Bronchial epithelial cell (primary cell): ENCODE results near the gene SLC12A4. TPM values are rescaled to one million over a fixed set of nuclear protein-coding genes. Genes with fewer than 3 reads are reported as not detected.

Experiments
- DNase-seq: peaks from one replicate; pipeline ENCODE4 v3.0.0-alpha.2; 2010; ENCODE audit warnings: low read depth
- FAIRE-seq: peaks from 2 replicates; lab custom pipeline; 2011; peaks lifted over from hg19 to GRCh38; lab: Jason Lieb, UNC
- H3K27me3 ChIP-seq: 2 replicates; pipeline ENCODE4 v1.5.1; 2011; ENCODE audit warnings: low read length; ENCODE audit not compliant: control insufficient read depth, insufficient read depth
- H3K36me3 ChIP-seq: 2 replicates; pipeline ENCODE4 v1.5.1; 2011; ENCODE audit warnings: low read length; ENCODE audit not compliant: control insufficient read depth, insufficient read depth
- H3K4me3 ChIP-seq: 2 replicates; pipeline ENCODE4 v1.5.1; 2011; ENCODE audit warnings: mild to moderate bottlenecking, low read depth, low read length, control low read depth
- total RNA-seq: library from RNA; depleted of rRNA; stranded (reverse); fragments of >200 nt; gene quantifications from 2 replicates; pipeline ENCODE4 v1.2.1, GENCODE V29; 2014
- TF ChIP-seq, protein P1 (sequence below): IDR thresholded peaks from 2 replicates; pipeline ENCODE4 v1.5.1; 2011; ENCODE audit warnings: mild to moderate bottlenecking, moderate library complexity, low read length, control low read depth, inconsistent platforms; ENCODE audit not compliant: insufficient read depth, severe bottlenecking

Gene SLC12A4
- total RNA-seq, 1 donor from 2014 or later: 20.5 TPM

DNA sequence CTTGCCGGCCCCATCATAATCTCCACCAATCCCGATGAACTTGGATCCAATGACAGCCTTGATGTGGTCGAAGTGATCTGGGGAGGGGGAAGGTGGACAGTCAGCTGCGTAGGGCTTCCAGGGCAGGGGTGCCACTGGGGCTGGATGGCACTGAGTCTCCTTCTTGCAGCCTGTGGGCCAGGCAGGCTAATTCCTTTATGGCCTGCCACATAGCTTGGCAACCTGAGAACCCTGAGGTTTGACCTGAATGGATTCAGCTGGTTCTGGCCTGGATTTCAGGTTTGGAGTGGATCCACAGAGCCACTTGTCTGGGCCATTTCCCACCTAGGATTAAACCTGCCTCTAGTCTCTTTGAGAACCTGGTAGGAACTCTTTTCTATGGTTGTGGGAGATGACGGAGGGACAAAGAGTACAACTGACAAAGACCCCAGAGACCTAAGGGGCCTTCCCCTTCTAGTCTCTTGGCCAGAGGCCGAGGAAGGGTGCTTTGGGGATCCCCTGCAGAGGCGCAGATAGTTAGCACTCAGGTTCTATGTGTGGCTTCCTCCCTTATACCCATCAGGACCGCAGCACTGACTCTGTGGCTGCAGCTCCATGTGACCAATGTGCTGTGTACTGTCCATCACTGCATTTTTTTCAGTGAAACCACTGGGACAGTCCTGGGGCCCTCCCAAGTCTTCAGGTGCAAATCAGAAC is 21.0 kb upstream of the SLC12A4 start:
- Histone ChIP-seq H3K27me3 (no peaks in the 10 kb centered on the region), H3K36me3 (no peaks in the 10 kb centered on the region), H3K4me3 (no peak overlapping the region)
- FAIRE-seq: no peak
- TF ChIP-seq, protein P1, sequence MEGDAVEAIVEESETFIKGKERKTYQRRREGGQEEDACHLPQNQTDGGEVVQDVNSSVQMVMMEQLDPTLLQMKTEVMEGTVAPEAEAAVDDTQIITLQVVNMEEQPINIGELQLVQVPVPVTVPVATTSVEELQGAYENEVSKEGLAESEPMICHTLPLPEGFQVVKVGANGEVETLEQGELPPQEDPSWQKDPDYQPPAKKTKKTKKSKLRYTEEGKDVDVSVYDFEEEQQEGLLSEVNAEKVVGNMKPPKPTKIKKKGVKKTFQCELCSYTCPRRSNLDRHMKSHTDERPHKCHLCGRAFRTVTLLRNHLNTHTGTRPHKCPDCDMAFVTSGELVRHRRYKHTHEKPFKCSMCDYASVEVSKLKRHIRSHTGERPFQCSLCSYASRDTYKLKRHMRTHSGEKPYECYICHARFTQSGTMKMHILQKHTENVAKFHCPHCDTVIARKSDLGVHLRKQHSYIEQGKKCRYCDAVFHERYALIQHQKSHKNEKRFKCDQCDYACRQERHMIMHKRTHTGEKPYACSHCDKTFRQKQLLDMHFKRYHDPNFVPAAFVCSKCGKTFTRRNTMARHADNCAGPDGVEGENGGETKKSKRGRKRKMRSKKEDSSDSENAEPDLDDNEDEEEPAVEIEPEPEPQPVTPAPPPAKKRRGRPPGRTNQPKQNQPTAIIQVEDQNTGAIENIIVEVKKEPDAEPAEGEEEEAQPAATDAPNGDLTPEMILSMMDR: no peak
- DNase-seq: no peak

- H3K36me3 ChIP-seq: no peaks in the 10 kb centered on the region
- H3K4me3 ChIP-seq: no peak overlapping the region
- H3K27me3 ChIP-seq: no peaks in the 10 kb centered on the region
- TF ChIP-seq, protein P1: no peak
- FAIRE-seq (no peak), DNase-seq (no peak)
Observed at GRCh38 chr16:67988675-67989074, 20.2 kb upstream of the SLC12A4 start.

GRCh38 chr16:67987460-67988160 is 19.2 kb upstream of the SLC12A4 start:
- FAIRE-seq: no peak

GRCh38 chr16:67986949-67987348 is 18.5 kb upstream of the SLC12A4 start:
- Histone ChIP-seq H3K36me3 (no peaks in the 10 kb centered on the region), H3K4me3 (no peak overlapping the region), H3K27me3 (no peaks in the 10 kb centered on the region)
- DNase-seq: no peak
- FAIRE-seq: no peak
- TF ChIP-seq, protein P1: no peak

More at GRCh38 chr16:67987460-67988160, 19.2 kb upstream of the SLC12A4 start:
- Histone ChIP-seq H3K36me3 (no peaks in the 10 kb centered on the region), H3K27me3 (no peaks in the 10 kb centered on the region), H3K4me3 (no peak overlapping the region)
- DNase-seq: peak; percentile 40
- TF ChIP-seq, protein P1: no peak

DNA sequence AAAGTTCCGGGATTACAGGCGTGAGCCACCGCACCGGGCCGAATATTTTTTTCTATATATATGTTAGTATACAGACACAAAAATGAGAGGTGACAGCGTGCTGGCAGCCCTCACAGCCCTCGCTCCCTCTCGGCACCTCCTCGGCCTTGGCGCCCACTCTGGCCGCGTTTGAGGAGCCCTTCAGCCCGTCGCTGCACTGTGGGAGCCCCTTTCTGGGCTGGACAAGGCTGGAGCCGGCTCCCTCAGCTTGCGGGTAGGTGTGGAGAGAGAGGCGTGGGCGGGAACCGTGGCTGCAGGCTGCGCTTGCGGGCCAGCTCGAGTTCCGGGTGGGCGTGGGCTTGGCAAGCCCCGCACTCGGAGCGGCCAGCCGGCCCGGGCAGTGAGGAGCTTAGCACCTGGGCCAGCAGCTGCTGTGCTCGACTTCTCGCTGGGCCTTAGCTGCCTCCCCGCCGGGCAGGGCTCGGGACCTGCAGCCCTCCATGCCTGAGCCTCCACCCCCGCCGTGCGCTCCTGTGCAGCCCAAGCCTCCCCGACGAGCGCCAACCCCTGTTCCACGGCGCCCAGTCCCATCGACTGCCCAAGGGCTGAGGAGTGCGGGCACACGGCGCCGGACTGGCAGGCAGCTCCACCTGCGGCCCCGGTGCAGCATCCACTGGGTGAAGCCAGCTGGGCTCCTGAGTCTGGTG is 13.7 kb upstream of the SLC12A4 start:
- H3K27me3 ChIP-seq: peaks cover 2% of the 10 kb centered on the region
- DNase-seq (no peak), FAIRE-seq (no peak)
- no peak overlapping the region for H3K4me3 ChIP-seq
- no peaks in the 10 kb centered on the region for H3K36me3 ChIP-seq
- TF ChIP-seq, protein P1: no peak
